Subcutaneous adipose tissue (tissue), 4 donors: ENCODE data around the gene TUBGCP4. TPM values are rescaled to one million over a fixed set of nuclear protein-coding genes. Genes with fewer than 3 reads are reported as not detected.

Source experiments
- total RNA-seq, 4 donors: library from RNA; depleted of rRNA; stranded (reverse); fragments of >200 nt; gene quantifications; one replicate each; pipeline ENCODE4 v1.1.0, GENCODE V29; 2016
- TF ChIP-seq, protein P1 (sequence below): fragments of 450-650 bp; IDR thresholded peaks from one replicate; pipeline ENCODE4 v1.5.1; 2016; ENCODE audit warnings: low read depth, mild to moderate bottlenecking, control low read depth, antibody characterized with exemption, moderate library complexity

TUBGCP4 gene
- total RNA-seq, 4 donors from 2014 or later: 10.8 to 14.0 (median 12.1) TPM

DNA sequence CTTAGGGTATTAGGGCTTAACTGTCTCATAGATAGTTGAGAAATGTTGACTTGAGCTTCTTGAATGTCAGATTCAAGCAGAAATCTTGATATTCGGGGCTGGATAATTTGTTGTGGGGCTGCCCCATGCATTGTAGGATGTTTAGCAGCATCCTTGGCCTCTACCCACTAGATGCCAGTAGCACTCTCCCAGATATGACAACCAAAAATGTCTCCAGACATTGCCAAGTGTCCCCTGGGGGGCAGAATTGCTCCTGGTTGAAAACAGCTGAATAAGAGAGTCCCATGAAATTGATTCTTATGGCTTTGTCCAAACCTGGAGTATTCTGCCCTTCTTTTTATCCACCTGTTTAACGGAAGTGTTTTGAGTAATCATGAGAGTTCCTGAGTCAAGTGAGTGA lies 24.6 kb upstream of the TUBGCP4 start:
- TF ChIP-seq, protein P1, sequence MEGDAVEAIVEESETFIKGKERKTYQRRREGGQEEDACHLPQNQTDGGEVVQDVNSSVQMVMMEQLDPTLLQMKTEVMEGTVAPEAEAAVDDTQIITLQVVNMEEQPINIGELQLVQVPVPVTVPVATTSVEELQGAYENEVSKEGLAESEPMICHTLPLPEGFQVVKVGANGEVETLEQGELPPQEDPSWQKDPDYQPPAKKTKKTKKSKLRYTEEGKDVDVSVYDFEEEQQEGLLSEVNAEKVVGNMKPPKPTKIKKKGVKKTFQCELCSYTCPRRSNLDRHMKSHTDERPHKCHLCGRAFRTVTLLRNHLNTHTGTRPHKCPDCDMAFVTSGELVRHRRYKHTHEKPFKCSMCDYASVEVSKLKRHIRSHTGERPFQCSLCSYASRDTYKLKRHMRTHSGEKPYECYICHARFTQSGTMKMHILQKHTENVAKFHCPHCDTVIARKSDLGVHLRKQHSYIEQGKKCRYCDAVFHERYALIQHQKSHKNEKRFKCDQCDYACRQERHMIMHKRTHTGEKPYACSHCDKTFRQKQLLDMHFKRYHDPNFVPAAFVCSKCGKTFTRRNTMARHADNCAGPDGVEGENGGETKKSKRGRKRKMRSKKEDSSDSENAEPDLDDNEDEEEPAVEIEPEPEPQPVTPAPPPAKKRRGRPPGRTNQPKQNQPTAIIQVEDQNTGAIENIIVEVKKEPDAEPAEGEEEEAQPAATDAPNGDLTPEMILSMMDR: no peak

DNA sequence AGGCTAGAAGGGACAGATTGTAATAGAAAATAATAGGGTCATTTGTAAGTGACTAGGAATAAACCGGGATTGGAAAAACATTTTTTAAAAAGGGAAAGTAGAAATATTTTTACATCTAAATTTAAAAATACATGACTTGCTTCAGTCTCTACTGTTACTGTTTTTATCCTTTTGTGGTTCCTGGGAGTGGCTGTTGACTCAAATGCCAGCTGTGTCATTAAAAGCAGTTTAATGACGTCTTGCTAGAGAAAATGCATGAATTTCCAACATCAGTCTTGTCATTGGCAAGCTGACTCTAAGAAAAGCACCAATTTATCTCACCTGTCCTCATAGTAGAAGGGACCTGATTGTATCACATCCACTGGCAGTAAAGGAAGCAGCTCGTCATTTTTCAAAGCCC lies 23.8 kb upstream of the TUBGCP4 start:
- TF ChIP-seq, protein P1: no peak

DNA sequence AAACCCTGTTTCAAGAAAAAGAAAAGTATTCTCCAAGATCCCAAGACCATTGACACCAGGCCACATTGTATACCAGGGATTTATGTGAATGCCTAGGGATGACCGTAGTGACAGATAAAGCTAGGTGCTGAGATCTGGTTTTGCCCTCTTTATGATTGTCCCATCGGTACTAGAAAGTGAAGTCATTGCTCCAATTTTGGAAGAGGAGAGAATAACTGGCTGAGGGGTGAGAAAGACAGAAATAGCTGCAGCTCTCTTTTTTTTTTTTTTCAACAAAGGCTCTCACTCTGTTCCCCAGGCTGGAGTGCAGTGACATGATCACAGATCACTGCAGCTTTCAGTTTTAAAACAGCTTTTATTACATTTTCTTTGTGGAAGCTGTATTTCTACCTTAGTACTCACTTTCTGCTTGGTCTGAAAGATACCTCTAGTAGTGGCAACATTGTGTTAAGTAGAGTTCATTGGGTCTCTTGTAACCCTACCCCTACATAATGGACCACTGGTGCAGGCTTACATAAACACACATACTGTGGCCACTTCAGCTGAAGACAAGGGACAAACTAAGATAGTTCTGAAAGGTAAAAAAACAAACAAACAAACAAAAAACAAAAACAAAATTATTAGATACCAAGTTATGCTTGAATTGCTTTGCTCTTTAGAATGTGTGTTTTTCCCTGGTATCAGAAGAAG lies 18.1 kb upstream of the TUBGCP4 start:
- TF ChIP-seq, protein P1: no peak

DNA sequence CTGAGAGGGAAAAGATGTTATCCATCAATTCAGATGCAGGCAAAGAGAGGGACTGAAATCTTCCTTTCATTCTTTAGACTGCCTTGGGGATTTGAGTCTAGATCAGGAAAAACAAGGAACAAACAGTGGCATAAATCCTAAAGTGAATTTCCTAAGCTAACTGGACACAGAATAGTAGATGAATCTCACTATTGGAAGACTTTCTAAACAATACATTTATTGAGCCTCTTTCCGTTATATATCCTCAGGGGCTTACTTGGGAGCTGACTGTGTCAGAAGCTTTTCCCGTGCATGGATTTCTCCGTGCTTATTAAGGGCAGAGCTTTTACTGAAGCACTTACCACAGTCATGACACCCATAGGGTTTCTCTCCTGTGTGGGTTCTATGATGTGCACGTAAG lies 10.1 kb upstream of the TUBGCP4 start:
- TF ChIP-seq, protein P1: no peak

GRCh38 chr15:43361313-43361903 lies 9.5 kb upstream of the TUBGCP4 start:
- TF ChIP-seq, protein P1: no peak

GRCh38 chr15:43370310-43370974 lies 459 bp upstream of the TUBGCP4 start:
- TF ChIP-seq, protein P1: no peak

DNA sequence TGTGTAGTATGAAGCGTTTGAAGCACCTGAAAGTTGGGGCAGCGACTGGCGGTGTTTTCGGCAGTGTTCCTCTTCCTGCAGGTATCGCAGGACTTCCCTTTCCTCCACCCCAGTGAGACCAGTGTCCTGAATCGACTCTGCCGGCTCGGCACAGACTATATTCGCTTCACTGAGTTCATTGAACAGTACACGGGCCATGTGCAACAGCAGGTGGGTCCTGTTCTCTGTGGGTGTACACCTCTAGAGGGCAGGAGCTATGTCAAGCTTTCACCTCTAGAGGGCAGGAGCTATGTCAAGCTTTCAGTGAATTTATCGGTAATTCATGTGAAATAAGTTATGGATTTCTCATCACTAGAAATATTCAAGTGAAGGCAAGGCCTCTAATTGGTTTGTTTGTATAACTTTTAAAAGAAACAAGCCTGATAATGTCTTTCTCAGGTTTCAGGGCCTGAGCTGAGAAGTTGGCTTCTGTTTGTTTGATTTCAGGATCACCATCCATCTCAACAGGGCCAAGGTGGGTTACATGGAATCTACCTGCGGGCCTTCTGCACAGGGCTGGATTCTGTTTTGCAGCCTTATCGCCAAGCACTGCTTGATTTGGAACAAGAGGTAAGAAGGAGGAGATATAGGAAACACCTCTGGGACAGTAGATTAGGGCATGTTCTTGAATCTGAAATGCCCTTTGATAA lies 5.3 kb downstream of the TUBGCP4 start:
- TF ChIP-seq, protein P1: no peak
